GM19328 (cell line): ENCODE measurements around the gene BTF3.
"Not testable (repeated sequence)": the region's sequence is repeated elsewhere in the genome, so short reads cannot be mapped to it uniquely, and the experiment has no call there.

Source experiments
- ATAC-seq: cut with Tn5 transposase; IDR thresholded peaks from one replicate; pipeline ENCODE4 v1.9.1; 2021; ENCODE audit warnings: mild to moderate bottlenecking, moderate library complexity; ENCODE audit not compliant: unreplicated experiment

Gene BTF3

GRCh38 chr5:73485715-73486114, 12.5 kb upstream of the BTF3 start:
- ATAC-seq = no peak

GRCh38 chr5:73486119-73486899, 11.9 kb upstream of the BTF3 start:
- no peak for ATAC-seq

GRCh38 chr5:73487257-73487656, 11.0 kb upstream of the BTF3 start:
- ATAC-seq = not testable (repeated sequence)

- no peak for ATAC-seq
These were observed 10.4 kb upstream of the BTF3 start for GRCh38 chr5:73487815-73488214.

GRCh38 chr5:73488806-73489205, 9.4 kb upstream of the BTF3 start:
- ATAC-seq = no peak

GRCh38 chr5:73490088-73490487, 8.2 kb upstream of the BTF3 start:
- ATAC-seq = no peak

- ATAC-seq = no peak
These were observed 7.1 kb upstream of the BTF3 start for GRCh38 chr5:73491155-73491554.

GRCh38 chr5:73493421-73493820, 4.8 kb upstream of the BTF3 start:
- ATAC-seq = no peak

- ATAC-seq = no peak
These were observed 3.5 kb upstream of the BTF3 start for GRCh38 chr5:73494721-73495120.

GRCh38 chr5:73495772-73496335, 2.4 kb upstream of the BTF3 start:
- ATAC-seq = no peak

- no peak for ATAC-seq
These were observed 1.2 kb upstream of the BTF3 start for GRCh38 chr5:73496984-73497457.

GRCh38 chr5:73497497-73498056, 665 bp upstream of the BTF3 start:
- no peak for ATAC-seq

GRCh38 chr5:73499187-73499586, 945 bp downstream of the BTF3 start:
- no peak for ATAC-seq

- no peak for ATAC-seq
These were observed 1.5 kb downstream of the BTF3 start for GRCh38 chr5:73499756-73500155.

- ATAC-seq = no peak
These were observed 3.2 kb downstream of the BTF3 start for GRCh38 chr5:73501406-73501805.

GRCh38 chr5:73506459-73506955, 8.3 kb downstream of the BTF3 start:
- no peak for ATAC-seq

- ATAC-seq = no peak
These were observed 8.8 kb downstream of the BTF3 start for GRCh38 chr5:73507062-73507461.

GRCh38 chr5:73508521-73508920, 10.3 kb downstream of the BTF3 start:
- ATAC-seq = not testable (repeated sequence)

GRCh38 chr5:73513996-73514395, 15.8 kb downstream of the BTF3 start:
- no peak for ATAC-seq

GRCh38 chr5:73514418-73514817, 16.2 kb downstream of the BTF3 start:
- no peak for ATAC-seq

GRCh38 chr5:73515232-73515631, 17.0 kb downstream of the BTF3 start:
- no peak for ATAC-seq
